Keratinocyte (primary cell): ENCODE measurements around the gene MAD1L1. TPM values are rescaled to one million over a fixed set of nuclear protein-coding genes. Genes with fewer than 3 reads are reported as not detected.
"Not testable (repeated sequence)": the region's sequence is repeated elsewhere in the genome, so short reads cannot be mapped to it uniquely, and the experiment has no call there.

Experiments
- DNase-seq: peaks from one replicate; pipeline ENCODE4 v3.0.0-alpha.2; 2011; ENCODE audit warnings: low read depth, missing footprints, low spot score
- FAIRE-seq: peaks from 2 replicates; lab custom pipeline; 2011; peaks lifted over from hg19 to GRCh38; lab: Jason Lieb, UNC
- H2AFZ ChIP-seq: 2 replicates; pipeline ENCODE4 v1.6.0; 2012; ENCODE audit warnings: low read length, control low read depth, inconsistent platforms; ENCODE audit not compliant: control insufficient read depth
- H3K27ac ChIP-seq: 2 replicates; pipeline ENCODE4 v1.5.1; 2011; ENCODE audit warnings: low read length; ENCODE audit not compliant: control insufficient read depth, insufficient read depth
- H3K27me3 ChIP-seq: 3 replicates; pipeline ENCODE4 v1.6.0; 2011; ENCODE audit warnings: low read length; ENCODE audit not compliant: control insufficient read depth, insufficient read depth; ENCODE audit errors: extremely low read depth
- H3K36me3 ChIP-seq, 2 experiments: 2 replicates in 1 of 2; 3 replicates in 1 of 2; pipeline ENCODE4 v1.5.1; 2011; ENCODE audit warnings: low read length in 2 of 2, mild to moderate bottlenecking in 1 of 2; ENCODE audit not compliant: control insufficient read depth in 2 of 2, insufficient read depth in 2 of 2; ENCODE audit errors: extremely low read depth in 1 of 2
- H3K4me1 ChIP-seq: 3 replicates; pipeline ENCODE4 v1.5.1; 2011; ENCODE audit warnings: low read length; ENCODE audit not compliant: control insufficient read depth, insufficient read depth; ENCODE audit errors: extremely low read depth
- H3K4me2 ChIP-seq: 3 replicates; pipeline ENCODE4 v1.6.0; 2011; ENCODE audit warnings: low read depth, low read length; ENCODE audit not compliant: control insufficient read depth, insufficient read depth; ENCODE audit errors: extremely low read depth
- H3K4me3 ChIP-seq, 3 experiments: fragments of 200-600 bp in 1 of 3; sonication (generic) in 1 of 3; 2 replicates in 2 of 3; 3 replicates in 1 of 3; pipeline ENCODE4 v1.5.1; 2011 to 2016; ENCODE audit warnings: low read length in 3 of 3, mild to moderate bottlenecking in 3 of 3, control low read depth in 2 of 3, inconsistent platforms in 1 of 3, low read depth in 1 of 3, mixed read lengths in 1 of 3, mixed run types in 1 of 3, moderate library complexity in 1 of 3; ENCODE audit not compliant: control insufficient read depth in 2 of 3, insufficient read depth in 2 of 3; ENCODE audit errors: extremely low read depth in 1 of 3
- H3K79me2 ChIP-seq: 2 replicates; pipeline ENCODE4 v1.6.0; 2012; ENCODE audit warnings: low read length; ENCODE audit not compliant: control insufficient read depth, insufficient read depth
- H3K9ac ChIP-seq: 3 replicates; pipeline ENCODE4 v1.6.0; 2011; ENCODE audit warnings: low read length; ENCODE audit not compliant: control insufficient read depth, insufficient read depth; ENCODE audit errors: extremely low read depth
- H3K9me1 ChIP-seq: 3 replicates; pipeline ENCODE4 v1.6.0; 2011; ENCODE audit warnings: low read length; ENCODE audit not compliant: control insufficient read depth, insufficient read depth; ENCODE audit errors: extremely low read depth
- H3K9me3 ChIP-seq: 2 replicates; pipeline ENCODE4 v1.5.1; 2012; ENCODE audit warnings: low read depth, low read length; ENCODE audit not compliant: control insufficient read depth
- H4K20me1 ChIP-seq: 3 replicates; pipeline ENCODE4 v1.6.0; 2011; ENCODE audit warnings: low read length; ENCODE audit not compliant: control insufficient read depth, insufficient read depth; ENCODE audit errors: extremely low read depth
- CTCF ChIP-seq, 3 experiments: IDR thresholded peaks in 1 of 3; conservative IDR thresholded peaks in 1 of 3; optimal IDR thresholded peaks in 1 of 3; 2 replicates in 2 of 3; 3 replicates in 1 of 3; pipeline versions ENCODE3 to v1.5.1; 2011; ENCODE audit warnings: low read length in 3 of 3, mild to moderate bottlenecking in 3 of 3, moderate library complexity in 2 of 3, control low read depth in 1 of 3, inconsistent platforms in 1 of 3; ENCODE audit not compliant: insufficient read depth in 2 of 3; ENCODE audit errors: extremely low read depth in 1 of 3
- EZH2 ChIP-seq: IDR thresholded peaks from one replicate; pipeline ENCODE4 v1.6.1; 2012; ENCODE audit warnings: inconsistent platforms, mild to moderate bottlenecking, low read length, moderate library complexity
- dilution Hi-C: fragments of 300-500 bp; cut with MboI; formaldehyde crosslinking; loops from one replicate; pipeline ENCODE4 v1.7.0; 2020; ENCODE audit warnings: low sequenced_read_pairs; ENCODE audit not compliant: extremely low pct_ligation_motif_present
- polyA plus RNA-seq, 5 experiments: library from polyadenylated mRNA; depleted of rRNA in 3 of 5; stranded (reverse) in 3 of 5; stranded (forward) in 1 of 5; unstranded in 1 of 5; fragments of >200 nt; gene quantifications; 1 replicate in 1 of 5; 2 replicates in 3 of 5; 3 replicates in 1 of 5; pipeline versions ENCODE4 v1.2.1 to v1.2.3, GENCODE V29; 2011 to 2012; ENCODE audit warnings: missing spikeins in 2 of 5, low read depth in 1 of 5, low replicate concordance in 1 of 5

The MAD1L1 gene
- polyA plus RNA-seq, 1 donor (not counting 4 experiments of a cell fraction or from before 2014, with no cell fraction given) = 18.0 TPM

- TF ChIP-seq CTCF (optimal IDR thresholded peaks at IDR 0.05 in 1 of 3, IDR thresholded peaks at IDR 0.05 in 1 of 3, conservative IDR thresholded peaks at IDR 0.05 in 1 of 3; ENCODE audit: extremely low read depth in 1 of 3, insufficient read depth in 2 of 3, low read length in 3 of 3) = no peak
- no peak for TF ChIP-seq EZH2
- no peak for DNase-seq
Measured at GRCh38 chr7:1881946-1882345, 350.8 kb downstream of the MAD1L1 start.

GRCh38 chr7:1876641-1877040 lies 356.1 kb downstream of the MAD1L1 start:
- H3K9me1 ChIP-seq, H3K9me3 ChIP-seq, H2AFZ ChIP-seq, H3K4me1 ChIP-seq, DNase-seq, FAIRE-seq, H3K4me3 ChIP-seq, H3K27me3 ChIP-seq, H3K27ac ChIP-seq, H4K20me1 ChIP-seq, dilution Hi-C loops, H3K4me2 ChIP-seq, H3K36me3 ChIP-seq, H3K9ac ChIP-seq, H3K79me2 ChIP-seq: not testable (repeated sequence)

More at GRCh38 chr7:1881946-1882345, 350.8 kb downstream of the MAD1L1 start:
- Histone ChIP-seq H3K4me1 (peaks cover 34% of the 10 kb centered on the region), H2AFZ (no peak overlapping the region), H3K9me1 (no peaks in the 10 kb centered on the region), H3K9ac (no peak overlapping the region), H3K27me3 (no peaks in the 10 kb centered on the region), H3K79me2 (no peaks in the 10 kb centered on the region), H3K4me2 (no peak overlapping the region), H4K20me1 (peaks cover 9% of the 10 kb centered on the region), H3K9me3 (no peaks in the 10 kb centered on the region), H3K27ac (no peak overlapping the region), H3K36me3 (peaks cover 0 to 3% of the 10 kb centered on the region in 2 experiments), H3K4me3 (no peak overlapping the region)
- dilution Hi-C loops = no loop called here
- FAIRE-seq = no peak
